CD4-positive, alpha-beta T cell treated with Interleukin-10 for 1 hour (primary cell): Measurements from ENCODE around the gene PAQR5.
"Not testable (repeated sequence)": the region's sequence is repeated elsewhere in the genome, so short reads cannot be mapped to it uniquely, and the experiment has no call there.

Experiments
- DNase-seq: peaks from one replicate; pipeline ENCODE4 v3.0.0-alpha.2; 2020

Gene PAQR5

GRCh38 chr15:69358850-69359249 lies 60.1 kb downstream of the PAQR5 start:
- DNase-seq, result no peak

- no peak for DNase-seq
These were observed 61.0 kb downstream of the PAQR5 start for GRCh38 chr15:69359722-69360121.

GRCh38 chr15:69360642-69361041 lies 61.9 kb downstream of the PAQR5 start:
- DNase-seq, result no peak

GRCh38 chr15:69367236-69367635 lies 68.5 kb downstream of the PAQR5 start:
- no peak for DNase-seq

- DNase-seq, result no peak
These were observed 70.9 kb downstream of the PAQR5 start for GRCh38 chr15:69369631-69370030.

GRCh38 chr15:69373406-69373805 lies 74.7 kb downstream of the PAQR5 start:
- DNase-seq, result no peak

GRCh38 chr15:69375151-69375790 lies 76.6 kb downstream of the PAQR5 start:
- DNase-seq, result no peak

- no peak for DNase-seq
These were observed 78.7 kb downstream of the PAQR5 start for GRCh38 chr15:69377216-69377970.

GRCh38 chr15:69380100-69380725 lies 81.5 kb downstream of the PAQR5 start:
- no peak for DNase-seq

- no peak for DNase-seq
These were observed 82.0 kb downstream of the PAQR5 start for GRCh38 chr15:69380726-69381105.

GRCh38 chr15:69382176-69382575 lies 83.5 kb downstream of the PAQR5 start:
- DNase-seq, result not testable (repeated sequence)

- not testable (repeated sequence) for DNase-seq
These were observed 85.4 kb downstream of the PAQR5 start for GRCh38 chr15:69384066-69384465.

GRCh38 chr15:69384626-69385598 lies 86.2 kb downstream of the PAQR5 start:
- no peak for DNase-seq

GRCh38 chr15:69385831-69386230 lies 87.1 kb downstream of the PAQR5 start:
- no peak for DNase-seq

GRCh38 chr15:69386284-69386683 lies 87.6 kb downstream of the PAQR5 start:
- DNase-seq, result no peak

- no peak for DNase-seq
These were observed 89.6 kb downstream of the PAQR5 start for GRCh38 chr15:69388260-69388705.

GRCh38 chr15:69389426-69389825 lies 90.7 kb downstream of the PAQR5 start:
- no peak for DNase-seq

- no peak for DNase-seq
These were observed 91.9 kb downstream of the PAQR5 start for GRCh38 chr15:69390575-69390974.

- no peak for DNase-seq
These were observed 92.5 kb downstream of the PAQR5 start for GRCh38 chr15:69391046-69391757.

GRCh38 chr15:69392352-69392751 lies 93.6 kb downstream of the PAQR5 start:
- DNase-seq, result no peak

- no peak for DNase-seq
These were observed 95.2 kb downstream of the PAQR5 start for GRCh38 chr15:69393831-69394491.
